Activated T-helper 2 cell treated with anti-CD3 and anti-CD28 coated beads, Interferon-gamma antibody, Interleukin-2, Interleukin-4, amounts not matched to agents 10 μg/mL and 5 μg/mL and 100 μg/mL, durations not matched to agents 14 hours and 24 hours and 36 hours (primary cell): ENCODE results near the gene MAN2A2. TPM values are rescaled to one million over a fixed set of nuclear protein-coding genes. Genes with fewer than 3 reads are reported as not detected.

ENCODE experiments used
- DNase-seq: peaks from one replicate; pipeline ENCODE4 v3.0.0; 2021; ENCODE audit warnings: low spot score
- H3K27ac Mint-ChIP-seq: one replicate; pipeline ENCODE4 v1.8.0; 2021; ENCODE audit warnings: mixed read lengths
- H3K27me3 Mint-ChIP-seq: one replicate; pipeline ENCODE4 v1.8.0; 2021; ENCODE audit warnings: low read depth, mixed read lengths
- H3K36me3 Mint-ChIP-seq: one replicate; pipeline ENCODE4 v1.8.0; 2021; ENCODE audit warnings: low read depth, mixed read lengths
- H3K4me1 Mint-ChIP-seq: one replicate; pipeline ENCODE4 v1.8.0; 2021; ENCODE audit warnings: low read depth, mixed read lengths
- H3K4me3 Mint-ChIP-seq: one replicate; pipeline ENCODE4 v1.8.0; 2021; ENCODE audit warnings: low read depth, mild to moderate bottlenecking, moderate library complexity, mixed read lengths
- H3K9me3 Mint-ChIP-seq: one replicate; pipeline ENCODE4 v1.8.0; 2021; ENCODE audit warnings: mixed read lengths
- intact Hi-C: fragments of 100-400 bp; cut with micrococcal nuclease; formaldehyde crosslinking; loops from one replicate; pipeline ENCODE4 v1.15.1; 2023
- total RNA-seq: library from RNA; stranded (reverse); gene quantifications from 2 replicates; pipeline ENCODE4 v1.2.3, GENCODE V29; 2022

MAN2A2 gene
- total RNA-seq, 1 donor from 2014 or later = 201 TPM

- Mint-ChIP-seq H3K36me3 (peaks cover 7% of the 10 kb centered on the region), H3K4me3 (peak overlapping the region; percentile 92), H3K9me3 (no peaks in the 10 kb centered on the region), H3K4me1 (peaks cover 41% of the 10 kb centered on the region), H3K27me3 (no peaks in the 10 kb centered on the region), H3K27ac (peak overlapping the region; percentile 98)
- intact Hi-C loops = loop anchor here (5.0 to 10.0 kb wide), 3 partner anchors 242 to 695 kb away; partner anchors contain the start of genes CIB1 and GDPGP1
- DNase-seq = no peak
Observed at GRCh38 chr15:90929246-90930019, 26.3 kb downstream of the MAN2A2 start.

- peaks cover 4% of the 10 kb centered on the region for H3K36me3 Mint-ChIP-seq
- H3K4me1 Mint-ChIP-seq = peaks cover 41% of the 10 kb centered on the region
- intact Hi-C loops = loop anchor here (1.0 to 10.0 kb wide), 4 partner anchors 29 to 696 kb away; partner anchors contain the start of genes CIB1 and GDPGP1
- H3K27me3 Mint-ChIP-seq = no peaks in the 10 kb centered on the region
- H3K27ac Mint-ChIP-seq = peak overlapping the region; percentile 98
- no peak for DNase-seq
- no peaks in the 10 kb centered on the region for H3K9me3 Mint-ChIP-seq
- H3K4me3 Mint-ChIP-seq = peak overlapping the region; percentile 92
Observed at GRCh38 chr15:90930861-90931574, 27.9 kb downstream of the MAN2A2 start.

- H3K4me1 Mint-ChIP-seq = peaks cover 46% of the 10 kb centered on the region
- H3K4me3 Mint-ChIP-seq = peak overlapping the region; percentile 92
- H3K9me3 Mint-ChIP-seq = no peaks in the 10 kb centered on the region
- no peaks in the 10 kb centered on the region for H3K27me3 Mint-ChIP-seq
- peak overlapping the region; percentile 98 for H3K27ac Mint-ChIP-seq
- intact Hi-C loops = loop anchor here (1.0 to 10.0 kb wide), 4 partner anchors 29 to 697 kb away; partner anchors contain the start of genes CIB1 and GDPGP1
- no peak for DNase-seq
- peaks cover 9% of the 10 kb centered on the region for H3K36me3 Mint-ChIP-seq
Observed at GRCh38 chr15:90931575-90931827, 28.4 kb downstream of the MAN2A2 start.

- peak within 1 kb of the TSS; percentile 98 for H3K27ac Mint-ChIP-seq
- H3K4me3 Mint-ChIP-seq = peak within 1 kb of the TSS; percentile 92
- H3K36me3 Mint-ChIP-seq = peaks cover 15% of the 10 kb centered on the region
- no peaks in the 10 kb centered on the region for H3K9me3 Mint-ChIP-seq
- intact Hi-C loops = loop anchor here (1.0 to 10.0 kb wide), 5 partner anchors 30 to 697 kb away; partner anchors contain the start of genes CIB1 and GDPGP1
- H3K27me3 Mint-ChIP-seq = no peaks in the 10 kb centered on the region
- H3K4me1 Mint-ChIP-seq = peaks cover 50% of the 10 kb centered on the region
- DNase-seq = peak; percentile 85
Observed at GRCh38 chr15:90931828-90932659, 28.9 kb downstream of the MAN2A2 start, which contains the start of gene HDDC3. HDDC3 (minus strand) TSS chr15:90932549; CDS start chr15:90932540, 9 bp downstream.

GRCh38 chr15:90932660-90932991 is 29.5 kb downstream of the MAN2A2 start:
- peaks cover 50% of the 10 kb centered on the region for H3K4me1 Mint-ChIP-seq
- intact Hi-C loops = loop anchor here (1.0 to 10.0 kb wide), 4 partner anchors 245 to 698 kb away; partner anchors contain the start of genes CIB1 and GDPGP1

GRCh38 chr15:90933301-90933700 is 30.2 kb downstream of the MAN2A2 start:
- peaks cover 48% of the 10 kb centered on the region for H3K4me1 Mint-ChIP-seq
- H3K4me3 Mint-ChIP-seq = no peak overlapping the region
- H3K36me3 Mint-ChIP-seq = peaks cover 17% of the 10 kb centered on the region
- no peaks in the 10 kb centered on the region for H3K9me3 Mint-ChIP-seq
- H3K27me3 Mint-ChIP-seq = no peaks in the 10 kb centered on the region
- H3K27ac Mint-ChIP-seq = peak overlapping the region; percentile 49
- intact Hi-C loops = loop anchor here (5.0 to 10.0 kb wide), 3 partner anchors 246 to 698 kb away; partner anchors contain the start of genes CIB1 and GDPGP1
- no peak for DNase-seq

More at GRCh38 chr15:90932660-90932991, 29.5 kb downstream of the MAN2A2 start:
- H3K36me3 Mint-ChIP-seq = peaks cover 16% of the 10 kb centered on the region
- DNase-seq = no peak
- peak overlapping the region; percentile 92 for H3K4me3 Mint-ChIP-seq
- no peaks in the 10 kb centered on the region for H3K9me3 Mint-ChIP-seq
- peak overlapping the region; percentile 98 for H3K27ac Mint-ChIP-seq
- no peaks in the 10 kb centered on the region for H3K27me3 Mint-ChIP-seq

GRCh38 chr15:90934256-90934948 is 31.3 kb downstream of the MAN2A2 start:
- no peaks in the 10 kb centered on the region for H3K9me3 Mint-ChIP-seq
- peaks cover 45% of the 10 kb centered on the region for H3K4me1 Mint-ChIP-seq
- H3K4me3 Mint-ChIP-seq = peak overlapping the region; percentile 89
- H3K27me3 Mint-ChIP-seq = no peaks in the 10 kb centered on the region
- intact Hi-C loops = loop anchor here (1.0 to 10.0 kb wide), 5 partner anchors 31 to 700 kb away; partner anchors contain the start of genes CIB1, GDPGP1, MAN2A2 and PRC1
- peak; percentile 83 for DNase-seq
- peaks cover 20% of the 10 kb centered on the region for H3K36me3 Mint-ChIP-seq
- H3K27ac Mint-ChIP-seq = peak overlapping the region; percentile 93

GRCh38 chr15:90934949-90935751 is 32.0 kb downstream of the MAN2A2 start, which contains the start of gene UNC45A:
UNC45A (plus strand) TSS chr15:90935285; CDS start chr15:90935325, 40 bp downstream.
- peak; percentile 92 for DNase-seq
- intact Hi-C loops = loop anchor here (1.0 to 10.0 kb wide), 6 partner anchors 19 to 700 kb away; partner anchors contain the start of genes CIB1, GDPGP1, MAN2A2 and PRC1
- H3K4me3 Mint-ChIP-seq = peak within 1 kb of the TSS; percentile 89
- H3K27ac Mint-ChIP-seq = peak within 1 kb of the TSS; percentile 93
- no peaks in the 10 kb centered on the region for H3K27me3 Mint-ChIP-seq
- no peaks in the 10 kb centered on the region for H3K9me3 Mint-ChIP-seq
- peaks cover 43% of the 10 kb centered on the region for H3K4me1 Mint-ChIP-seq
- H3K36me3 Mint-ChIP-seq = peaks cover 28% of the 10 kb centered on the region

GRCh38 chr15:90936823-90937222 is 33.7 kb downstream of the MAN2A2 start:
- Mint-ChIP-seq H3K36me3 (peaks cover 42% of the 10 kb centered on the region), H3K27ac (peak overlapping the region; percentile 82), H3K27me3 (no peaks in the 10 kb centered on the region), H3K9me3 (no peaks in the 10 kb centered on the region), H3K4me1 (peaks cover 30% of the 10 kb centered on the region), H3K4me3 (peak overlapping the region; percentile 89)
- intact Hi-C loops = loop anchor here (10.0 kb wide), 1 partner anchor 702 kb away; the partner anchor contains the start of genes CIB1 and GDPGP1
- no peak for DNase-seq

- no peak for DNase-seq
- Mint-ChIP-seq H3K36me3 (peaks cover 54% of the 10 kb centered on the region), H3K27me3 (no peaks in the 10 kb centered on the region), H3K4me3 (no peak overlapping the region), H3K4me1 (peaks cover 21% of the 10 kb centered on the region), H3K27ac (no peak overlapping the region), H3K9me3 (no peaks in the 10 kb centered on the region)
- intact Hi-C loops = loop anchor here (10.0 kb wide), 1 partner anchor 703 kb away; the partner anchor contains the start of genes CIB1 and GDPGP1
Observed at GRCh38 chr15:90938261-90938660, 35.2 kb downstream of the MAN2A2 start.

GRCh38 chr15:90939756-90940155 is 36.7 kb downstream of the MAN2A2 start:
- Mint-ChIP-seq H3K27me3 (no peaks in the 10 kb centered on the region), H3K27ac (no peak overlapping the region), H3K4me1 (peaks cover 13% of the 10 kb centered on the region), H3K36me3 (peaks cover 64% of the 10 kb centered on the region), H3K4me3 (no peak overlapping the region), H3K9me3 (no peaks in the 10 kb centered on the region)
- intact Hi-C loops = loop anchor here (10.0 kb wide), 1 partner anchor 705 kb away; the partner anchor contains the start of genes CIB1 and GDPGP1
- DNase-seq = no peak
